Neuronal stem cell (in vitro differentiated cells): ENCODE results near the gene POLE4.

Experiments
- DNase-seq: peaks from one replicate; pipeline ENCODE4 v3.0.0-alpha.2; 2013; ENCODE audit warnings: low spot score
- H2AFZ ChIP-seq: one replicate; pipeline ENCODE4 v1.6.1; 2013; ENCODE audit warnings: mild to moderate bottlenecking, low read length, inconsistent platforms
- H2AK5ac ChIP-seq: 2 replicates; pipeline ENCODE4 v1.6.1; 2013; ENCODE audit warnings: low read depth, mild to moderate bottlenecking, inconsistent platforms, low read length, moderate library complexity, mixed read lengths
- H2BK120ac ChIP-seq: 2 replicates; pipeline ENCODE4 v1.6.1; 2013; ENCODE audit warnings: low read depth, mild to moderate bottlenecking, inconsistent platforms, low read length, moderate library complexity, mixed read lengths
- H2BK12ac ChIP-seq: one replicate; pipeline ENCODE4 v1.6.1; 2013; ENCODE audit warnings: low read length, inconsistent platforms
- H2BK15ac ChIP-seq: 2 replicates; pipeline ENCODE4 v1.6.1; 2013; ENCODE audit warnings: mild to moderate bottlenecking, low read length, inconsistent platforms, mixed read lengths
- H2BK5ac ChIP-seq: one replicate; pipeline ENCODE4 v1.6.1; 2013; ENCODE audit warnings: inconsistent platforms, mild to moderate bottlenecking, low read length, moderate library complexity
- H3K14ac ChIP-seq: one replicate; pipeline ENCODE4 v1.6.1; 2013; ENCODE audit warnings: low read length, inconsistent platforms
- H3K18ac ChIP-seq: 2 replicates; pipeline ENCODE4 v1.6.1; 2013; ENCODE audit warnings: low read length, inconsistent platforms
- H3K23ac ChIP-seq: 2 replicates; pipeline ENCODE4 v1.6.1; 2013; ENCODE audit warnings: low read depth, mild to moderate bottlenecking, mixed read lengths, low read length, inconsistent platforms; ENCODE audit not compliant: poor library complexity
- H3K27ac ChIP-seq: replicated peaks from 3 replicates; pipeline ENCODE4 v1.5.1; 2013; ENCODE audit warnings: low read length, inconsistent platforms
- H3K27me3 ChIP-seq, 3 experiments: 2 replicates each; pipeline ENCODE4 v1.6.1; 2013; ENCODE audit warnings: low read length in 3 of 3, mild to moderate bottlenecking in 2 of 3, inconsistent platforms in 1 of 3, low read depth in 1 of 3, mixed read lengths in 1 of 3, moderate library complexity in 1 of 3; ENCODE audit not compliant: control insufficient read depth in 3 of 3, insufficient read depth in 3 of 3
- H3K36me3 ChIP-seq, 2 donors: replicated peaks in 1 of 2; 2 replicates each; pipeline ENCODE4 v1.6.1; 2013; ENCODE audit warnings: low read length in 2 of 2; ENCODE audit not compliant: control insufficient read depth in 2 of 2, insufficient read depth in 2 of 2
- H3K4ac ChIP-seq: 2 replicates; pipeline ENCODE4 v1.6.1; 2013; ENCODE audit warnings: inconsistent platforms, mild to moderate bottlenecking, low read length, moderate library complexity
- H3K4me1 ChIP-seq, 2 donors: 1 replicate in 1 of 2; 2 replicates in 1 of 2; pipeline ENCODE4 v1.6.1; 2013; ENCODE audit warnings: low read length in 2 of 2, low read depth in 1 of 2; ENCODE audit not compliant: control insufficient read depth in 2 of 2, insufficient read depth in 1 of 2
- H3K4me2 ChIP-seq: one replicate; pipeline ENCODE4 v1.6.1; 2013; ENCODE audit warnings: mild to moderate bottlenecking, low read length, inconsistent platforms; ENCODE audit not compliant: insufficient read depth, poor library complexity, severe bottlenecking
- H3K4me3 ChIP-seq, 2 donors: 2 replicates each; pipeline ENCODE4 v1.5.1; 2013; ENCODE audit warnings: low read length in 2 of 2, mild to moderate bottlenecking in 2 of 2, inconsistent platforms in 1 of 2, moderate library complexity in 1 of 2
- H3K79me1 ChIP-seq: one replicate; pipeline ENCODE4 v1.6.1; 2013; ENCODE audit warnings: low read depth, mild to moderate bottlenecking, inconsistent platforms, low read length, moderate library complexity
- H3K9ac ChIP-seq: one replicate; pipeline ENCODE4 v1.6.1; 2013; ENCODE audit warnings: mild to moderate bottlenecking, low read depth, low read length, inconsistent platforms; ENCODE audit not compliant: poor library complexity
- H3K9me3 ChIP-seq, 2 donors: replicated peaks in 1 of 2; 2 replicates each; pipeline versions ENCODE3 to v1.6.1; 2013; ENCODE audit warnings: low read length in 2 of 2, mild to moderate bottlenecking in 2 of 2, inconsistent platforms in 1 of 2, low read depth in 1 of 2, mixed read lengths in 1 of 2, moderate library complexity in 1 of 2; ENCODE audit not compliant: control insufficient read depth in 2 of 2, insufficient read depth in 1 of 2
- H4K8ac ChIP-seq: one replicate; pipeline ENCODE4 v1.6.1; 2013; ENCODE audit warnings: low read depth, mild to moderate bottlenecking, inconsistent platforms, low read length, moderate library complexity
- H4K91ac ChIP-seq: one replicate; pipeline ENCODE4 v1.6.1; 2013; ENCODE audit warnings: low read length, low read depth, mild to moderate bottlenecking, inconsistent platforms; ENCODE audit not compliant: poor library complexity
- WGBS, 2 donors: extraction: QIAGEN DNeasy Blood & Tissue Kit; methylation state at CpG; one replicate each; pipeline ENCODE4 v1.1.7; 2013; ENCODE audit warnings: missing lambda C conversion rate in 2 of 2, mixed read lengths in 1 of 2; ENCODE audit not compliant: insufficient read length in 2 of 2, insufficient replicate concordance in 1 of 2; ENCODE audit errors: extremely low coverage in 2 of 2; 5-methylcytosine and 5-hydroxymethylcytosine counted together

POLE4 gene

GRCh38 chr2:75002007-75002406 is 43.6 kb downstream of the POLE4 start:
- no peak overlapping the region for H4K8ac ChIP-seq
- H4K91ac ChIP-seq = no peak overlapping the region
- no peak overlapping the region for H2AFZ ChIP-seq
- H2BK120ac ChIP-seq = no peak overlapping the region
- H2AK5ac ChIP-seq = no peak overlapping the region
- no peaks in the 10 kb centered on the region for H3K27me3 ChIP-seq
- H2BK15ac ChIP-seq = no peak overlapping the region
- no peak overlapping the region for H3K14ac ChIP-seq
- no peaks in the 10 kb centered on the region for H3K79me1 ChIP-seq
- H3K4ac ChIP-seq = no peak overlapping the region
- H3K18ac ChIP-seq = no peak overlapping the region
- H2BK5ac ChIP-seq = no peak overlapping the region
- H3K36me3 ChIP-seq = no peaks in the 10 kb centered on the region
- H3K27ac ChIP-seq = no peak overlapping the region
- WGBS, 2 donors = no CpG with 5 or more reads among the region's 3 CpGs
- H3K4me1 ChIP-seq = peaks cover 0 to 3% of the 10 kb centered on the region in 2 donors
- DNase-seq = no peak
- no peak overlapping the region for H3K9ac ChIP-seq
- H3K4me2 ChIP-seq = no peak overlapping the region
- H3K9me3 ChIP-seq = no peaks in the 10 kb centered on the region
- H2BK12ac ChIP-seq = no peak overlapping the region
- H3K4me3 ChIP-seq = no peak overlapping the region
- H3K23ac ChIP-seq = no peak overlapping the region

DNA sequence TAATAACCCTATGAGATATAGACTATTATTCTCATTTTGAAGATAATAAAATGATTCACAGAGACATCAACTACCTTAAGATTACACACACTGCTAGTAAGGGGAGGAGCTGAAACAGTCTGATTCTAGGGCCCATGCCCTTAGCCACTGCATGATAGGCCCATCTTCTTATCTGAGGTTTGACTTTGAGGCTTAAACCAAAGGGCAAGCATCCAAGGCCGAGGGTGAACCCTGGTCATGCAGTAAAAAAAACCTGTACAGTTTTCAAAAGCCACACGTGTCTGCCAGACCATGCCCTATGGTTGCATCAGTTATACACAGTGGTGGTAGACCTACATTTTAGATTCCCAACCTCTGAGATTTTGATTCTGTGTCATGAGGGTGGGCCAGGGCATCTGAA is 44.8 kb downstream of the POLE4 start:
- H4K91ac ChIP-seq = no peak overlapping the region
- H3K36me3 ChIP-seq = no peaks in the 10 kb centered on the region
- H3K23ac ChIP-seq = no peak overlapping the region
- no peak overlapping the region for H2AK5ac ChIP-seq
- H3K9ac ChIP-seq = no peak overlapping the region
- H2BK120ac ChIP-seq = no peak overlapping the region
- H3K4me1 ChIP-seq = peaks cover 0 to 3% of the 10 kb centered on the region in 2 donors
- H2AFZ ChIP-seq = no peak overlapping the region
- H3K27me3 ChIP-seq = no peaks in the 10 kb centered on the region
- no peak for DNase-seq
- no peak overlapping the region for H3K4me3 ChIP-seq
- H3K79me1 ChIP-seq = no peaks in the 10 kb centered on the region
- H3K14ac ChIP-seq = no peak overlapping the region
- no peak overlapping the region for H3K4me2 ChIP-seq
- H3K18ac ChIP-seq = no peak overlapping the region
- H3K4ac ChIP-seq = no peak overlapping the region
- H3K9me3 ChIP-seq = no peaks in the 10 kb centered on the region
- no peak overlapping the region for H2BK5ac ChIP-seq
- H3K27ac ChIP-seq = no peak overlapping the region
- no peak overlapping the region for H2BK12ac ChIP-seq
- no CpG with 5 or more reads among the region's 2 CpGs for WGBS, 2 donors
- no peak overlapping the region for H2BK15ac ChIP-seq
- no peak overlapping the region for H4K8ac ChIP-seq

- H3K14ac ChIP-seq = no peak overlapping the region
- no CpG with 5 or more reads among the region's 2 CpGs for WGBS, 2 donors
- H2BK120ac ChIP-seq = no peak overlapping the region
- no peak overlapping the region for H3K4me2 ChIP-seq
- H3K18ac ChIP-seq = no peak overlapping the region
- no peak overlapping the region for H4K91ac ChIP-seq
- no peaks in the 10 kb centered on the region for H3K36me3 ChIP-seq
- H2BK15ac ChIP-seq = no peak overlapping the region
- no peak overlapping the region for H2AK5ac ChIP-seq
- no peak overlapping the region for H2AFZ ChIP-seq
- no peak overlapping the region for H3K4me3 ChIP-seq
- no peak overlapping the region for H3K4ac ChIP-seq
- H2BK12ac ChIP-seq = no peak overlapping the region
- H3K79me1 ChIP-seq = no peaks in the 10 kb centered on the region
- no peak overlapping the region for H3K23ac ChIP-seq
- no peak for DNase-seq
- H3K27ac ChIP-seq = no peak overlapping the region
- H3K27me3 ChIP-seq = no peaks in the 10 kb centered on the region
- no peak overlapping the region for H3K9ac ChIP-seq
- H2BK5ac ChIP-seq = no peak overlapping the region
- H3K4me1 ChIP-seq = peaks cover 0 to 3% of the 10 kb centered on the region in 2 donors
- no peaks in the 10 kb centered on the region for H3K9me3 ChIP-seq
- H4K8ac ChIP-seq = no peak overlapping the region
These were observed 45.3 kb downstream of the POLE4 start for GRCh38 chr2:75003773-75004172.

GRCh38 chr2:75006041-75006440 is 47.6 kb downstream of the POLE4 start:
- no peak overlapping the region for H2BK120ac ChIP-seq
- H3K27ac ChIP-seq = no peak overlapping the region
- H3K23ac ChIP-seq = no peak overlapping the region
- H3K79me1 ChIP-seq = no peaks in the 10 kb centered on the region
- no peak overlapping the region for H2BK15ac ChIP-seq
- no peaks in the 10 kb centered on the region for H3K4me1 ChIP-seq
- no peak overlapping the region for H2AK5ac ChIP-seq
- H3K18ac ChIP-seq = no peak overlapping the region
- H2AFZ ChIP-seq = no peak overlapping the region
- no peak overlapping the region for H3K9ac ChIP-seq
- no peak overlapping the region for H4K91ac ChIP-seq
- H3K4ac ChIP-seq = no peak overlapping the region
- H4K8ac ChIP-seq = no peak overlapping the region
- H2BK5ac ChIP-seq = no peak overlapping the region
- H3K9me3 ChIP-seq = no peaks in the 10 kb centered on the region
- H3K4me2 ChIP-seq = no peak overlapping the region
- no peaks in the 10 kb centered on the region for H3K27me3 ChIP-seq
- H3K14ac ChIP-seq = no peak overlapping the region
- H3K36me3 ChIP-seq = no peaks in the 10 kb centered on the region
- H3K4me3 ChIP-seq = no peak overlapping the region
- no peak overlapping the region for H2BK12ac ChIP-seq
- no peak for DNase-seq
